Naive thymus-derived CD4-positive, alpha-beta T cell (primary cell): Measurements from ENCODE around the gene XYLT1. TPM values are rescaled to one million over a fixed set of nuclear protein-coding genes. Genes with fewer than 3 reads are reported as not detected.

Source experiments
- ATAC-seq: fragments of 150-1000 bp; cut with Tn5 transposase; 2 replicates; pipeline ENCODE4 v1.10.0; 2021; ENCODE audit warnings: mild to moderate bottlenecking, moderate library complexity
- CTCF ChIA-PET: fragments of 350-600 bp; sonication (Branson Sonifier 250); formaldehyde crosslinking; loops from one replicate; lab custom pipeline; 2021; ENCODE audit warnings: antibody characterized with exemption; lab: Charles Lee
- POLR2A ChIA-PET: fragments of 350-600 bp; sonication (Branson Sonifier 250); formaldehyde crosslinking; loops from one replicate; lab custom pipeline; 2021; ENCODE audit warnings: antibody characterized with exemption, inconsistent platforms; lab: Charles Lee
- DNase-seq, 9 donors: peaks; one replicate each; pipeline versions ENCODE4 v3.0.0 to v3.0.0-alpha.2; 2020 to 2022; ENCODE audit warnings: mixed read lengths in 1 of 9
- H3K27ac ChIP-seq: one replicate; pipeline ENCODE4 v1.7.0; 2013; ENCODE audit warnings: mild to moderate bottlenecking, low read depth, low read length, moderate library complexity
- H3K27me3 ChIP-seq, 2 donors: one replicate each; pipeline ENCODE4 v1.7.0; 2013; ENCODE audit warnings: low read length in 2 of 2, mild to moderate bottlenecking in 2 of 2, moderate library complexity in 2 of 2; ENCODE audit not compliant: control insufficient read depth in 2 of 2, insufficient read depth in 2 of 2
- H3K36me3 ChIP-seq, 3 experiments: 1 replicate in 2 of 3; 2 replicates in 1 of 3; pipeline ENCODE4 v1.7.0; 2013; ENCODE audit warnings: low read length in 3 of 3, mild to moderate bottlenecking in 3 of 3, moderate library complexity in 1 of 3; ENCODE audit not compliant: insufficient read depth in 3 of 3, control insufficient read depth in 2 of 3
- H3K4me1 ChIP-seq, 2 donors: one replicate each; pipeline ENCODE4 v1.7.0; 2013; ENCODE audit warnings: low read length in 2 of 2, mild to moderate bottlenecking in 2 of 2, moderate library complexity in 1 of 2; ENCODE audit not compliant: control insufficient read depth in 2 of 2, insufficient read depth in 2 of 2
- H3K4me3 ChIP-seq: 2 replicates; pipeline ENCODE4 v1.7.0; 2013; ENCODE audit warnings: mild to moderate bottlenecking, low read length
- H3K9me3 ChIP-seq, 3 experiments: 1 replicate in 2 of 3; 2 replicates in 1 of 3; pipeline ENCODE4 v1.7.0; 2013; ENCODE audit warnings: low read length in 3 of 3; ENCODE audit not compliant: control insufficient read depth in 2 of 3
- H3K27ac Mint-ChIP-seq, 9 donors: one replicate each; pipeline ENCODE4 v1.8.0; 2020 to 2022; ENCODE audit warnings: mixed read lengths in 9 of 9, mild to moderate bottlenecking in 8 of 9, moderate library complexity in 5 of 9, inconsistent platforms in 2 of 9
- H3K27me3 Mint-ChIP-seq, 5 donors: one replicate each; pipeline ENCODE4 v1.8.0; 2021 to 2022; ENCODE audit warnings: mixed read lengths in 5 of 5, mild to moderate bottlenecking in 1 of 5
- H3K36me3 Mint-ChIP-seq, 5 donors: one replicate each; pipeline ENCODE4 v1.8.0; 2020 to 2022; ENCODE audit warnings: mixed read lengths in 5 of 5, mild to moderate bottlenecking in 3 of 5, inconsistent platforms in 1 of 5
- H3K4me1 Mint-ChIP-seq, 7 donors: one replicate each; pipeline ENCODE4 v1.8.0; 2020 to 2022; ENCODE audit warnings: mixed read lengths in 7 of 7, mild to moderate bottlenecking in 3 of 7, inconsistent platforms in 1 of 7
- H3K4me3 Mint-ChIP-seq, 10 donors: one replicate each; pipeline ENCODE4 v1.8.0; 2020 to 2022; ENCODE audit warnings: mild to moderate bottlenecking in 10 of 10, mixed read lengths in 10 of 10, moderate library complexity in 6 of 10, inconsistent platforms in 2 of 10
- H3K9me3 Mint-ChIP-seq, 11 donors: one replicate each; pipeline ENCODE4 v1.8.0; 2020 to 2022; ENCODE audit warnings: mixed read lengths in 11 of 11, mild to moderate bottlenecking in 4 of 11, inconsistent platforms in 1 of 11, moderate library complexity in 1 of 11
- intact Hi-C, 2 donors: fragments of 100-400 bp; cut with micrococcal nuclease; formaldehyde crosslinking; loops; one replicate each; pipeline ENCODE4 v1.15.1; 2023
- polyA plus RNA-seq, 2 donors: library from polyadenylated mRNA; unstranded; fragments of 300-500 nt; fragmentation: Illumina TruSeq; gene quantifications; one replicate each; pipeline ENCODE4 v1.2.3, GENCODE V29; 2021
- total RNA-seq, 6 experiments: library from RNA in 5 of 6; stranded (reverse) in 5 of 6; gene quantifications; 1 replicate in 5 of 6; 2 replicates in 1 of 6; pipeline ENCODE4 v1.2.3 and lab custom pipeline; 2021 to 2026

XYLT1 gene
- total and polyA plus RNA-seq, 7 experiments from 2014 or later, result 1.9 to 50.4 (median 37.9) TPM

- H3K4me3 ChIP-seq, result no peak overlapping the region
- CTCF ChIA-PET, result no interaction called here
- POLR2A ChIA-PET, result no interaction called here
- H3K27me3 Mint-ChIP-seq, result no peaks in the 10 kb centered on the region
- no peaks in the 10 kb centered on the region for H3K9me3 ChIP-seq
- peaks cover 14 to 79% (median 62%) of the 10 kb centered on the region in 7 donors for H3K4me1 Mint-ChIP-seq
- peaks cover 3 to 43% (median 13%) of the 10 kb centered on the region in 5 donors for H3K36me3 Mint-ChIP-seq
- H3K27ac ChIP-seq, result no peak overlapping the region
- H3K4me3 Mint-ChIP-seq, result no peak overlapping the region
- peak overlapping the region in 3 of 9 donors; percentile 7 to 80 (median 32) for H3K27ac Mint-ChIP-seq
- H3K4me1 ChIP-seq, result peaks cover 19 to 21% of the 10 kb centered on the region in 2 donors
- ATAC-seq (no peak), DNase-seq (no peak)
- intact Hi-C loops, result no loop called here
- no peaks in the 10 kb centered on the region for H3K27me3 ChIP-seq
- H3K9me3 Mint-ChIP-seq, result peaks cover 0 to 3% (median 0%) of the 10 kb centered on the region in 11 donors
- no peaks in the 10 kb centered on the region for H3K36me3 ChIP-seq
These were observed 79.0 kb downstream of the XYLT1 start for GRCh38 chr16:17391715-17392114.

- Histone ChIP-seq H3K27me3 (no peaks in the 10 kb centered on the region), H3K36me3 (no peaks in the 10 kb centered on the region), H3K4me1 (peaks cover 9 to 19% of the 10 kb centered on the region in 2 donors), H3K9me3 (no peaks in the 10 kb centered on the region), H3K27ac (no peak overlapping the region), H3K4me3 (no peak overlapping the region)
- Mint-ChIP-seq H3K36me3 (peaks cover 4 to 40% (median 14%) of the 10 kb centered on the region in 5 donors), H3K27me3 (no peaks in the 10 kb centered on the region), H3K4me3 (no peak overlapping the region), H3K9me3 (peaks cover 0 to 3% (median 0%) of the 10 kb centered on the region in 11 donors), H3K27ac (peak overlapping the region in 3 of 9 donors; percentile 56 to 73 (median 61)), H3K4me1 (peaks cover 25 to 91% (median 71%) of the 10 kb centered on the region in 7 donors)
- DNase-seq (no peak), ATAC-seq (no peak)
- ChIA-PET POLR2A (no interaction called here), CTCF (no interaction called here)
- intact Hi-C loops, result no loop called here
These were observed 81.4 kb downstream of the XYLT1 start for GRCh38 chr16:17389384-17389783.

- no peak overlapping the region for H3K4me3 Mint-ChIP-seq
- no peak for ATAC-seq
- Histone ChIP-seq H3K4me1 (peaks cover 15 to 29% of the 10 kb centered on the region in 2 donors), H3K36me3 (no peaks in the 10 kb centered on the region), H3K4me3 (no peak overlapping the region), H3K27ac (no peak overlapping the region), H3K9me3 (no peaks in the 10 kb centered on the region), H3K27me3 (no peaks in the 10 kb centered on the region)
- ChIA-PET POLR2A (interaction anchor here (1.3 kb wide), 1 partner anchor 16 kb away, joined by 3 read pairs; no protein-coding TSS in a partner anchor), CTCF (no interaction called here)
- peaks cover 28 to 91% (median 70%) of the 10 kb centered on the region in 7 donors for H3K4me1 Mint-ChIP-seq
- intact Hi-C loops, result no loop called here
- H3K27ac Mint-ChIP-seq, result no peak overlapping the region
- peaks cover 4 to 37% (median 12%) of the 10 kb centered on the region in 5 donors for H3K36me3 Mint-ChIP-seq
- no peaks in the 10 kb centered on the region for H3K27me3 Mint-ChIP-seq
- DNase-seq, result no peak
- H3K9me3 Mint-ChIP-seq, result no peaks in the 10 kb centered on the region
These were observed 83.5 kb downstream of the XYLT1 start for GRCh38 chr16:17387256-17387655.

- H3K9me3 Mint-ChIP-seq, result no peaks in the 10 kb centered on the region
- DNase-seq (no peak), ATAC-seq (no peak)
- peaks cover 3 to 29% (median 6%) of the 10 kb centered on the region in 5 donors for H3K36me3 Mint-ChIP-seq
- H3K27me3 ChIP-seq, result no peaks in the 10 kb centered on the region
- no peak overlapping the region for H3K27ac Mint-ChIP-seq
- H3K4me3 ChIP-seq, result no peak overlapping the region
- H3K27ac ChIP-seq, result no peak overlapping the region
- peaks cover 27 to 87% (median 70%) of the 10 kb centered on the region in 7 donors for H3K4me1 Mint-ChIP-seq
- H3K9me3 ChIP-seq, result no peaks in the 10 kb centered on the region
- H3K36me3 ChIP-seq, result no peaks in the 10 kb centered on the region
- intact Hi-C loops, result no loop called here
- no peak overlapping the region for H3K4me3 Mint-ChIP-seq
- CTCF ChIA-PET, result no interaction called here
- peaks cover 18 to 29% of the 10 kb centered on the region in 2 donors for H3K4me1 ChIP-seq
- no peaks in the 10 kb centered on the region for H3K27me3 Mint-ChIP-seq
- POLR2A ChIA-PET, result no interaction called here
These were observed 84.5 kb downstream of the XYLT1 start for GRCh38 chr16:17386229-17386628.

- Mint-ChIP-seq H3K27ac (peak overlapping the region in 4 of 9 donors; percentile 29 to 62 (median 42)), H3K9me3 (no peaks in the 10 kb centered on the region)
These were observed 86.3 kb downstream of the XYLT1 start for GRCh38 chr16:17384471-17384870.

GRCh38 chr16:17382949-17383863, 87.6 kb downstream of the XYLT1 start:
- H3K36me3 Mint-ChIP-seq, result peaks cover 0 to 28% (median 4%) of the 10 kb centered on the region in 5 donors
- intact Hi-C loops, result loop anchor here in 1 of 2 donors (5.0 kb wide), 1 partner anchor 36 kb away; no protein-coding TSS in a partner anchor
- peak overlapping the region; percentile 30 to 81 (median 59) for H3K4me3 Mint-ChIP-seq
- H3K4me1 Mint-ChIP-seq, result peaks cover 48 to 89% (median 81%) of the 10 kb centered on the region in 7 donors
- Histone ChIP-seq H3K9me3 (no peaks in the 10 kb centered on the region), H3K4me1 (peaks cover 18 to 37% of the 10 kb centered on the region in 2 donors), H3K27ac (no peak overlapping the region), H3K36me3 (no peaks in the 10 kb centered on the region), H3K27me3 (no peaks in the 10 kb centered on the region), H3K4me3 (no peak overlapping the region)
- H3K9me3 Mint-ChIP-seq, result no peaks in the 10 kb centered on the region
- no peaks in the 10 kb centered on the region for H3K27me3 Mint-ChIP-seq
- no peak for DNase-seq
- ChIA-PET POLR2A (interaction anchor here (0.9 to 3.0 kb wide), 3 partner anchors 8 to 13 kb away, joined by 3 to 14 read pairs (median 4); no protein-coding TSS in a partner anchor), CTCF (interaction anchor here (0.7 kb wide), 1 partner anchor 55 kb away, joined by 3 read pairs; no protein-coding TSS in a partner anchor)
- H3K27ac Mint-ChIP-seq, result peak overlapping the region in 7 of 9 donors; percentile 29 to 86 (median 71)
- ATAC-seq, result peak; percentile 28

More at GRCh38 chr16:17384471-17384870, 86.3 kb downstream of the XYLT1 start:
- H3K4me3 ChIP-seq, result no peak overlapping the region
- no peak overlapping the region for H3K27ac ChIP-seq
- H3K4me1 Mint-ChIP-seq, result peaks cover 40 to 84% (median 76%) of the 10 kb centered on the region in 7 donors
- H3K9me3 ChIP-seq, result no peaks in the 10 kb centered on the region
- ATAC-seq (no peak), DNase-seq (no peak)
- ChIA-PET CTCF (no interaction called here), POLR2A (interaction anchor here (3.0 kb wide), 1 partner anchor 14 kb away, joined by 14 read pairs; no protein-coding TSS in a partner anchor)
- peak overlapping the region in 2 of 10 donors; percentile 24 to 42 for H3K4me3 Mint-ChIP-seq
- H3K36me3 Mint-ChIP-seq, result peaks cover 0 to 33% (median 6%) of the 10 kb centered on the region in 5 donors
- H3K27me3 Mint-ChIP-seq, result no peaks in the 10 kb centered on the region
- intact Hi-C loops, result loop anchor here (1.0 to 5.0 kb wide), 2 partner anchors 13 to 37 kb away; no protein-coding TSS in a partner anchor
- H3K4me1 ChIP-seq, result peaks cover 18 to 29% of the 10 kb centered on the region in 2 donors
- no peaks in the 10 kb centered on the region for H3K27me3 ChIP-seq
- no peaks in the 10 kb centered on the region for H3K36me3 ChIP-seq
